BE2C (cell line): ENCODE measurements around the gene ASTN2.
"Not testable (repeated sequence)": the region's sequence is repeated elsewhere in the genome, so short reads cannot be mapped to it uniquely, and the experiment has no call there.

ENCODE experiments used
- DNase-seq: peaks from one replicate; pipeline ENCODE4 v3.0.0-alpha.2; 2020
- H3K27me3 ChIP-seq: fragments of 250-450 bp; sonication (Bioruptor Pico); 2 replicates; pipeline ENCODE4 v1.5.1; 2020; ENCODE audit warnings: mild to moderate bottlenecking
- H3K36me3 ChIP-seq: fragments of 250-450 bp; sonication (Bioruptor Pico); 2 replicates; pipeline ENCODE4 v1.5.1; 2020; ENCODE audit warnings: mild to moderate bottlenecking
- H3K4me1 ChIP-seq: fragments of 250-450 bp; sonication (Bioruptor Pico); 2 replicates; pipeline ENCODE4 v1.5.1; 2020
- H3K4me3 ChIP-seq: 2 replicates; pipeline ENCODE4 v1.5.1; 2011; ENCODE audit warnings: low read depth, low read length
- H3K9me3 ChIP-seq: fragments of 250-450 bp; sonication (Bioruptor Pico); 2 replicates; pipeline ENCODE4 v1.5.1; 2020
- CTCF ChIP-seq: IDR thresholded peaks from 2 replicates; pipeline ENCODE4 v1.5.1; 2012; ENCODE audit warnings: mild to moderate bottlenecking, low read depth, low read length

ASTN2 gene

GRCh38 chr9:116929621-116930020, 485.2 kb downstream of the ASTN2 start:
- Histone ChIP-seq H3K4me3 (no peak overlapping the region), H3K4me1 (peaks cover 7% of the 10 kb centered on the region), H3K27me3 (no peaks in the 10 kb centered on the region), H3K9me3 (no peaks in the 10 kb centered on the region), H3K36me3 (no peaks in the 10 kb centered on the region)
- DNase-seq: no peak
- no peak for TF ChIP-seq CTCF

- no peak for TF ChIP-seq CTCF
- H3K4me3 ChIP-seq: no peak overlapping the region
- DNase-seq: no peak
Observed at GRCh38 chr9:116928884-116929283, 486.0 kb downstream of the ASTN2 start.

GRCh38 chr9:116928289-116928688, 486.6 kb downstream of the ASTN2 start:
- Histone ChIP-seq H3K9me3 (no peaks in the 10 kb centered on the region), H3K27me3 (no peaks in the 10 kb centered on the region), H3K4me3 (no peak overlapping the region), H3K4me1 (peaks cover 7% of the 10 kb centered on the region), H3K36me3 (peaks cover 5% of the 10 kb centered on the region; the same call in 1 of the 2 replicates)
- no peak for TF ChIP-seq CTCF
- no peak for DNase-seq

More at GRCh38 chr9:116928884-116929283, 486.0 kb downstream of the ASTN2 start:
- Histone ChIP-seq H3K9me3 (no peaks in the 10 kb centered on the region), H3K4me1 (peaks cover 7% of the 10 kb centered on the region), H3K27me3 (no peaks in the 10 kb centered on the region), H3K36me3 (no peaks in the 10 kb centered on the region)

- Histone ChIP-seq H3K36me3 (peaks cover 9% of the 10 kb centered on the region), H3K4me3 (no peak overlapping the region), H3K27me3 (no peaks in the 10 kb centered on the region), H3K4me1 (peaks cover 7% of the 10 kb centered on the region), H3K9me3 (no peaks in the 10 kb centered on the region)
- no peak for TF ChIP-seq CTCF
- DNase-seq: no peak
Observed at GRCh38 chr9:116927726-116928125, 487.1 kb downstream of the ASTN2 start.

GRCh38 chr9:116925121-116925520, 489.7 kb downstream of the ASTN2 start:
- TF ChIP-seq CTCF: no peak
- peaks cover 7% of the 10 kb centered on the region for H3K4me1 ChIP-seq
- no peak overlapping the region for H3K4me3 ChIP-seq

GRCh38 chr9:116924462-116925110, 490.3 kb downstream of the ASTN2 start:
- H3K4me1 ChIP-seq: peaks cover 2% of the 10 kb centered on the region
- H3K36me3 ChIP-seq: peaks cover 13% of the 10 kb centered on the region
- no peaks in the 10 kb centered on the region for H3K9me3 ChIP-seq
- no peak for DNase-seq
- H3K4me3 ChIP-seq: no peak overlapping the region
- no peaks in the 10 kb centered on the region for H3K27me3 ChIP-seq
- no peak for TF ChIP-seq CTCF

More at GRCh38 chr9:116925121-116925520, 489.7 kb downstream of the ASTN2 start:
- Histone ChIP-seq H3K36me3 (peaks cover 13% of the 10 kb centered on the region), H3K9me3 (no peaks in the 10 kb centered on the region), H3K27me3 (no peaks in the 10 kb centered on the region)
- DNase-seq: no peak

GRCh38 chr9:116917895-116918508, 496.9 kb downstream of the ASTN2 start:
- not testable (repeated sequence) for H3K4me1 ChIP-seq, H3K27me3 ChIP-seq, DNase-seq, H3K4me3 ChIP-seq, H3K9me3 ChIP-seq
- peaks cover 13% of the 10 kb centered on the region for H3K36me3 ChIP-seq
